ENCODE results near the gene RAPGEF6.

RAPGEF6 gene

GRCh38 chr5:131589510-131590348, 45.3 kb downstream of the RAPGEF6 start:
- ChIA-PET CTCF (interaction anchor here (0.6 to 9.1 kb wide), 64 partner anchors 9 to 474 kb away, joined by 3 to 294 read pairs (median 4); partner anchors contain the start of genes ACSL6 and FNIP1), POLR2A (no interaction called here)

DNA sequence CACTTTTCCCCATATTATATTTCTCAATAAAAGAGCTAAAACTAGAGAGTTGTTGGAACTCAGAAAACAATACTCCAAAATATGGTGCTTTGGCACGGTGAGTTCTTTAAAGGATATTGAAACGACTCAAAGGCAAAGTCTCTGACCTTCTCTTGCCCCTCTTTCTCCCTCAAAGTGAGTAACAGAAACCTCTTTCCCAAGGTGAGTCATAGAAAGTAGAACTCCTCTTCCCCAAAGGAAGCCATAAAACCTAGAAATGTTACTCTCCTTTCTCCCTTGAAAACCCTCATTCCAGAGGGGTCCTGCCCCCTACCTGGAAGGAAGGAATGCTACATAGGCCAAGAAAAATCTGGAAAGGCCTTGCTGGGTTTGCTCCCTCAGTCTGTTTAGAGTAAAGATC, 47.5 kb downstream of the RAPGEF6 start:
- no peak for TF ChIP-seq CTCF (IDR thresholded peaks at IDR 0.05; ENCODE audit: insufficient read depth, low read length, missing control alignments)
- no peak overlapping the region for H3K4me3 ChIP-seq (ENCODE audit: low read depth, low read length)
- CTCF ChIA-PET: interaction anchor here (0.8 to 9.1 kb wide), 8 partner anchors 12 to 476 kb away, joined by 3 to 294 read pairs (median 16); partner anchors contain the start of gene ACSL6
- no peak for DNase-seq (ENCODE audit: low read depth, low spot score)
- POLR2A ChIA-PET: no interaction called here

More at GRCh38 chr5:131589510-131590348, 45.3 kb downstream of the RAPGEF6 start:
- no peak overlapping the region for H3K4me3 ChIP-seq (ENCODE audit: low read depth, low read length)
- DNase-seq (ENCODE audit: low read depth, low spot score): no peak
- TF ChIP-seq CTCF (IDR thresholded peaks at IDR 0.05; ENCODE audit: insufficient read depth, low read length, missing control alignments): peak; percentile 73

GRCh38 chr5:131581702-131582101, 53.3 kb downstream of the RAPGEF6 start:
- POLR2A ChIA-PET: no interaction called here
- DNase-seq (ENCODE audit: low read depth, low spot score): no peak

DNA sequence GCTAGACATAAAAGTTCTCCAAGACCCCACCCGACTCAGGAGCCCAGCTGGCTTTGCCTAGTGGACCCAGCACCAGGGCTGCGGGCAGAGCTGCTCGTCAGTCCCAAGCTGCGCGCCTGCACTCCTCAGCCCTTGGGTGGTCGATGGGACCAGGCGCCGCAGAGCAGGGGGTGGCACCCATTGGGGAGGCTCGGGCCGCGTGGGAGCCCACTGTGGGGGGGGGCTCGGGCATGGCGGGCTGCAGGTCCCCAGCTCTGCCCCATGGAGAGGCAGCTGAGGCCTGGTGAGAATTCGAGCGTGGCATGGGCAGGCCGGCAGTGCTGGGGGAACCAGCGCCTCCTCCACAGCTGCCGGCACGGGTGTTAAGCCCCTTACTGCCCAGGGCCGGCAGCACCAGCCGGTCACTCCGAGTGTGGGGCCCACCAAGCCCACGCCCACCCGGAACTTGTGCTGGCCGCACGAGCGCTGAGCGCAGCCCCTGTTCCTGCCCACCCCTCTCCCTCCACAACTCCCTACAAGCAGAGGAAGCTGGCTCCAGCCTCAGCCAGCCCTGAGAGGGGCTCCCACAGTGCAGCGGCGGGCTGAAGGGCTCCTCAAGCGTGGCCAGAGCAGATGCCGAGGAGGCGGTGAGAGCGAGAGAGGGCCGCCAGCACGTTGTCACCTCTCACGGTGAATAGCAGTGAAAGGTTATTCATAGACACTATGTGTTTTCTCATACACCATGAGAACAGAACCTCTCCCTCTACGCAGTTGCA, 54.9 kb downstream of the RAPGEF6 start:
- H3K4me3 ChIP-seq (ENCODE audit: low read depth, low read length): no peak overlapping the region
- ChIA-PET POLR2A (no interaction called here), CTCF (interaction anchor here (4.1 kb wide), 1 partner anchor 10 kb away, joined by 31 read pairs; no protein-coding TSS in a partner anchor)
- DNase-seq (ENCODE audit: low read depth, low spot score): no peak
- no peak for TF ChIP-seq CTCF (IDR thresholded peaks at IDR 0.05; ENCODE audit: insufficient read depth, low read length, missing control alignments)

More at GRCh38 chr5:131581702-131582101, 53.3 kb downstream of the RAPGEF6 start:
- no peak for TF ChIP-seq CTCF (IDR thresholded peaks at IDR 0.05; ENCODE audit: insufficient read depth, low read length, missing control alignments)
- CTCF ChIA-PET: interaction anchor here (1.6 to 4.1 kb wide), 3 partner anchors 9 to 426 kb away, joined by 3 to 31 read pairs (median 6); no protein-coding TSS in a partner anchor
- no peak overlapping the region for H3K4me3 ChIP-seq (ENCODE audit: low read depth, low read length)

DNA sequence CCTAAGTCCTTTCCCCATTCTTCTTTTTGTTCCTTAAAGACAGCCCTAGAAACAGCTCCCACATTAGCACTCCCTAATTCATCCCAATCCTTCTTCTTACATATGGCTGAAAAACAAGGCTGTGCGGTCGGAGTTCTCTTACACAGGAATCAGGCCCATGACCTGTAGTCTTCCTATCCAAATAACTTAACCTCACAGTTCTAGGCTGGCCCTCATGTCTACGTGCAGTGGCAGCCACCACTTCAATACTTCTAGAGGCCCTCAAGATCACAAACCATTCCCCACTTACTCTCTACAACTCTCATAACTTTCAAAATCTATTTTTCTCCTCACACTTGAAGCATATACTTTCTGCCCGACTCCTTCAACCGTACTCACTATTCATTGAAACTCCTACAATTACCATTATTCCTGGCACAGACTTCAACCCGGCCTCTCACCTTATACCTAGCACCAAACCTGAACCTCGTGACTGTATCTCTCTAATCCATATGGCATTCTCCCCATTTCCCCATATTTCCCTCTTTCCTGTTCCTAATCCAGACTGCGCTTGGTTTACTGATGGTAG, 59.3 kb downstream of the RAPGEF6 start:
- no peak for TF ChIP-seq CTCF (IDR thresholded peaks at IDR 0.05; ENCODE audit: insufficient read depth, low read length, missing control alignments)
- no peak overlapping the region for H3K4me3 ChIP-seq (ENCODE audit: low read depth, low read length)
- ChIA-PET POLR2A (no interaction called here), CTCF (interaction anchor here (0.7 to 1.8 kb wide), 2 partner anchors 14 kb away, joined by 3 to 7 read pairs; no protein-coding TSS in a partner anchor)
- no peak for DNase-seq (ENCODE audit: low read depth, low spot score)
